ENCODE measurements around the gene ANKK1. TPM values are rescaled to one million over a fixed set of nuclear protein-coding genes. Genes with fewer than 3 reads are reported as not detected.

ANKK1 gene
- total and polyA plus RNA-seq, 4 donors = 0.49 to 1.1 (median 0.66) TPM

- Histone ChIP-seq H3K27ac (ENCODE audit: low read depth in 1 of 2, low read length in 1 of 2) (no peak overlapping the region), H3K36me3 (ENCODE audit: control insufficient read depth in 4 of 4, insufficient read depth in 4 of 4, low read length in 4 of 4) (no peaks in the 10 kb centered on the region), H3K9me3 (ENCODE audit: control insufficient read depth in 4 of 4, insufficient read depth in 3 of 4, low read length in 3 of 4) (peaks cover 0 to 2% (median 0%) of the 10 kb centered on the region in 4 donors), H3K4me1 (ENCODE audit: control insufficient read depth in 5 of 5, insufficient read depth in 5 of 5, low read length in 5 of 5) (no peaks in the 10 kb centered on the region), H3K4me3 (no peak overlapping the region), H3K27me3 (ENCODE audit: control insufficient read depth in 3 of 3, insufficient read depth in 3 of 3, low read length in 2 of 3) (no peaks in the 10 kb centered on the region), H3K9ac (ENCODE audit: insufficient read depth in 1 of 2, low read length in 2 of 2) (no peak overlapping the region)
- WGBS, 2 donors = 87 to 88% methylated on average over 24 of the region's 24 CpGs
- TF ChIP-seq, protein P1, sequence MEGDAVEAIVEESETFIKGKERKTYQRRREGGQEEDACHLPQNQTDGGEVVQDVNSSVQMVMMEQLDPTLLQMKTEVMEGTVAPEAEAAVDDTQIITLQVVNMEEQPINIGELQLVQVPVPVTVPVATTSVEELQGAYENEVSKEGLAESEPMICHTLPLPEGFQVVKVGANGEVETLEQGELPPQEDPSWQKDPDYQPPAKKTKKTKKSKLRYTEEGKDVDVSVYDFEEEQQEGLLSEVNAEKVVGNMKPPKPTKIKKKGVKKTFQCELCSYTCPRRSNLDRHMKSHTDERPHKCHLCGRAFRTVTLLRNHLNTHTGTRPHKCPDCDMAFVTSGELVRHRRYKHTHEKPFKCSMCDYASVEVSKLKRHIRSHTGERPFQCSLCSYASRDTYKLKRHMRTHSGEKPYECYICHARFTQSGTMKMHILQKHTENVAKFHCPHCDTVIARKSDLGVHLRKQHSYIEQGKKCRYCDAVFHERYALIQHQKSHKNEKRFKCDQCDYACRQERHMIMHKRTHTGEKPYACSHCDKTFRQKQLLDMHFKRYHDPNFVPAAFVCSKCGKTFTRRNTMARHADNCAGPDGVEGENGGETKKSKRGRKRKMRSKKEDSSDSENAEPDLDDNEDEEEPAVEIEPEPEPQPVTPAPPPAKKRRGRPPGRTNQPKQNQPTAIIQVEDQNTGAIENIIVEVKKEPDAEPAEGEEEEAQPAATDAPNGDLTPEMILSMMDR (IDR thresholded peaks at IDR 0.05; ENCODE audit: control extremely low read depth, extremely low read depth) = no peak
- DNase-seq (no peak), ATAC-seq (ENCODE audit: insufficient read depth, low FRiP score) (no peak)
Measured at GRCh38 chr11:113398669-113399430, 11.3 kb downstream of the ANKK1 start.

DNA sequence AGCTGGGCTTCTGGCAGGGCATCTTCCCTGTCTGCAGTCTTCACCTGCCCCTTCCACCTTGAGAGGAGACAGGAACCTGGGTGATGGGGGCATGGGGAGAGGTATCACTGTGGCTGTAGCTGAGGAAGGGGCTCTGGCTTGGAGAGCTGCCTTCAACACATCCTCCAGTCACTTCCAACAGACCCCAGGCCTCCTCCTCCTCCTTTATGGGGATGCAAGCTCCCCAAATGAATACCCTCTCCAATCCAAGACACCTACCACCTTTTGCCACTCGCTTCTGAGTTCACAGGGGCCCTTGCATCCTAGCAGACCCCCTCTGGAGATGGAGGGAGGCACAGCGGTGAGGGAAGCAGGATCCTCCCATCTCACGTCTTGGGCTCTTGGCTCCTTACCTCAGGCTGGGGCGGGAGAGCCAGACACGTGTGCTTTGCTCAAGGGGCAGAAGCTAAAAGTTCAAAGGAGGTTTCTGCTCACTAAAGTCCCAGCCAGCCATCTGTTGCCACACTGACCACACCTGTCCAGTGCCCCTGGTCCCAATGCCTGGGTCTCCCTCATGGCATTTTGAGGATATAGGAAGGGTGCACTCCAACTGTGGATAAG, 13.2 kb downstream of the ANKK1 start:
- DNase-seq = no peak
- H3K27me3 ChIP-seq (ENCODE audit: control insufficient read depth in 3 of 3, insufficient read depth in 3 of 3, low read length in 2 of 3) = no peaks in the 10 kb centered on the region
- H3K4me3 ChIP-seq = no peak overlapping the region
- TF ChIP-seq, protein P1 (IDR thresholded peaks at IDR 0.05; ENCODE audit: control extremely low read depth, extremely low read depth) = no peak
- ATAC-seq (ENCODE audit: insufficient read depth, low FRiP score) = no peak
- H3K27ac ChIP-seq (ENCODE audit: low read depth in 1 of 2, low read length in 1 of 2) = no peak overlapping the region
- WGBS, 2 donors = 73 to 77% methylated on average over 5 of the region's 5 CpGs
- H3K36me3 ChIP-seq (ENCODE audit: control insufficient read depth in 4 of 4, insufficient read depth in 4 of 4, low read length in 4 of 4) = no peaks in the 10 kb centered on the region
- peaks cover 0 to 2% (median 0%) of the 10 kb centered on the region in 4 donors for H3K9me3 ChIP-seq (ENCODE audit: control insufficient read depth in 4 of 4, insufficient read depth in 3 of 4, low read length in 3 of 4)
- H3K9ac ChIP-seq (ENCODE audit: insufficient read depth in 1 of 2, low read length in 2 of 2) = no peak overlapping the region
- H3K4me1 ChIP-seq (ENCODE audit: control insufficient read depth in 5 of 5, insufficient read depth in 5 of 5, low read length in 5 of 5) = peaks cover 0 to under 1% (median 0%) of the 10 kb centered on the region in 5 donors

- 6 to 12% methylated on average over 2 of the region's 2 CpGs for WGBS, 2 donors
- ATAC-seq (ENCODE audit: insufficient read depth, low FRiP score) = no peak
- H3K27ac ChIP-seq (ENCODE audit: low read depth in 1 of 2, low read length in 1 of 2) = no peak overlapping the region
- DNase-seq = peak; percentile 32 to 76 (median 63)
- peaks cover 0 to 2% (median 0%) of the 10 kb centered on the region in 5 donors for H3K4me1 ChIP-seq (ENCODE audit: control insufficient read depth in 5 of 5, insufficient read depth in 5 of 5, low read length in 5 of 5)
- no peak overlapping the region for H3K9ac ChIP-seq (ENCODE audit: insufficient read depth in 1 of 2, low read length in 2 of 2)
- H3K27me3 ChIP-seq (ENCODE audit: control insufficient read depth in 3 of 3, insufficient read depth in 3 of 3, low read length in 2 of 3) = no peaks in the 10 kb centered on the region
- TF ChIP-seq, protein P1 (IDR thresholded peaks at IDR 0.05; ENCODE audit: control extremely low read depth, extremely low read depth) = no peak
- H3K4me3 ChIP-seq = no peak overlapping the region
- no peaks in the 10 kb centered on the region for H3K36me3 ChIP-seq (ENCODE audit: control insufficient read depth in 4 of 4, insufficient read depth in 4 of 4, low read length in 4 of 4)
- H3K9me3 ChIP-seq (ENCODE audit: control insufficient read depth in 4 of 4, insufficient read depth in 3 of 4, low read length in 3 of 4) = peaks cover 0 to 2% (median 0%) of the 10 kb centered on the region in 4 donors
Measured at GRCh38 chr11:113401718-113402117, 14.1 kb downstream of the ANKK1 start.

Data from lung (tissue), 12 donors.